T47D (cell line): ENCODE measurements around the gene KIF2B.

Experiments used
- DNase-seq, 2 experiments: peaks; one replicate each; pipeline versions ENCODE4 v3.0.0 to v3.0.0-alpha.2; 2011 to 2012; ENCODE audit warnings: low read depth in 1 of 2, low spot score in 1 of 2
- JUND ChIP-seq: IDR thresholded peaks from 2 replicates; pipeline ENCODE4 v1.6.1; 2012; ENCODE audit warnings: low read depth
- in situ Hi-C: cut with HindIII; loops from 2 replicates; pipeline ENCODE4 v1.10.0; 2016; ENCODE audit warnings: low sequenced_read_pairs, low pct_unique_long_range_greater_than_20kb

Gene KIF2B, protein sequence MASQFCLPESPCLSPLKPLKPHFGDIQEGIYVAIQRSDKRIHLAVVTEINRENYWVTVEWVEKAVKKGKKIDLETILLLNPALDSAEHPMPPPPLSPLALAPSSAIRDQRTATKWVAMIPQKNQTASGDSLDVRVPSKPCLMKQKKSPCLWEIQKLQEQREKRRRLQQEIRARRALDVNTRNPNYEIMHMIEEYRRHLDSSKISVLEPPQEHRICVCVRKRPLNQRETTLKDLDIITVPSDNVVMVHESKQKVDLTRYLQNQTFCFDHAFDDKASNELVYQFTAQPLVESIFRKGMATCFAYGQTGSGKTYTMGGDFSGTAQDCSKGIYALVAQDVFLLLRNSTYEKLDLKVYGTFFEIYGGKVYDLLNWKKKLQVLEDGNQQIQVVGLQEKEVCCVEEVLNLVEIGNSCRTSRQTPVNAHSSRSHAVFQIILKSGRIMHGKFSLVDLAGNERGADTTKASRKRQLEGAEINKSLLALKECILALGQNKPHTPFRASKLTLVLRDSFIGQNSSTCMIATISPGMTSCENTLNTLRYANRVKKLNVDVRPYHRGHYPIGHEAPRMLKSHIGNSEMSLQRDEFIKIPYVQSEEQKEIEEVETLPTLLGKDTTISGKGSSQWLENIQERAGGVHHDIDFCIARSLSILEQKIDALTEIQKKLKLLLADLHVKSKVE

DNA sequence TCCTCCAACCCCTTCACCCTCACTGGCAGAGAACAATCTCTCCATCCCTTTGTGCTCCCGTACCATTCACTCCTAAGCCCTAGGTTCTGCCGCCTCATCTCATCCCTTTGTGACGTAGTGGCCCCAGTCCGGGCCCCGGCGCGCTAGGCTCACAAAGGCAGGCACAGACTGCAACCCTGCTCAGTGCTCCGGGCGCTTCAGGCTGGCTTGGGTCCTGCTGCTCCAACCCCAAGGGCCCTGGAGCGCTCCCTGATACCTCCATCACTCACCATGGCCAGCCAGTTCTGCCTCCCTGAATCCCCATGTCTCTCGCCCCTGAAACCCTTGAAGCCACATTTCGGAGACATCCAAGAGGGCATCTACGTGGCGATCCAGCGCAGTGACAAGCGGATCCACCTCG lies at the start of gene KIF2B:
Gene KIF2B, plus strand, starts transcription at position 164 of the 400 bp plus-strand sequence. Its CDS starts 107 bp downstream, at position 271.
- DNase-seq = no peak
- TF ChIP-seq JUND = no peak
- in situ Hi-C loops = no loop called here

- DNase-seq = no peak
- in situ Hi-C loops = no loop called here
- no peak for TF ChIP-seq JUND
Observed at GRCh38 chr17:53780320-53780719, 42.4 kb upstream of the KIF2B start.

- in situ Hi-C loops = no loop called here
- TF ChIP-seq JUND = no peak
Observed at GRCh38 chr17:53791551-53791950, 31.2 kb upstream of the KIF2B start.

GRCh38 chr17:53792451-53792850 lies 30.3 kb upstream of the KIF2B start:
- in situ Hi-C loops = no loop called here
- DNase-seq = no peak
- no peak for TF ChIP-seq JUND

More at GRCh38 chr17:53791551-53791950, 31.2 kb upstream of the KIF2B start:
- DNase-seq = no peak

DNA sequence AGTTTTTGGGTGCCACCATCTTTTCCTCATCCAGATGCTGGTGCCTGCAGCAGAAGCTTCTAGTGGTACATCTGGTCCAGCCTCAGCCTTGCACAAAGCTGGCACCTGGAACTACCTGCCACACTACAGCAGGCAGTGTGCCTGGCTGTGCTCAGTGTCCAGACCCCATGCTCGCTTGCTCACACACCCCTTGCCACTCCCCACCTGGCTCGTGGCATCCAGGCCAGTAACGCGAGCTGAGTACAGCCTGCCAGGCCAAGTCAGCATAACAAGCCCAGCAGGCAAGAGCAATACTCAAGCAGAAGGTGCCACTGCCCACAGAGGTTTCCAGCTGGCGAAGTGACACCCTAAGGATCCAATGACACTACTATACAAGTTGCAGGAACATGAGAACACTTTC lies 29.7 kb upstream of the KIF2B start:
- DNase-seq = no peak
- in situ Hi-C loops = no loop called here
- TF ChIP-seq JUND = no peak

DNA sequence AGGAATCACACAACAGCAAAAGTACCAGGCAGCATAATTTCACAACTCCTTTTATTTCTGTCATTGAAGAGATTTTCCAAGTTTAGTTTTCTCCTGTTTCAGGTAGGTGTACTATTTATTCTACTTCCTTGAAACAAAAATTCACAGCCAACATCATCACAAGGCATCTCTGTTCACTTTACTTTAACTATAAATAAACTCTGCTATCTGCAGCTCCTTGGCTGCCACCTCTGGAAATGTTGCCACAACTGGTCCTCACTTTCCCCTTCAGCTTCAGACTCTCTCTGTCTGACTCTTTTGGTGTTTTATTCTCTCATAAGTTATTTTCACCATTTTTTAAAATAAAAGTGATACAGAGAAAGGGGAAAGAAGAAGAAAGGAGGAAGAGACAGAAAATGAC lies 27.9 kb upstream of the KIF2B start:
- in situ Hi-C loops = no loop called here
- DNase-seq = no peak
- TF ChIP-seq JUND = no peak

GRCh38 chr17:53796642-53797041 lies 26.1 kb upstream of the KIF2B start:
- in situ Hi-C loops = no loop called here
- no peak for TF ChIP-seq JUND
- DNase-seq = no peak

DNA sequence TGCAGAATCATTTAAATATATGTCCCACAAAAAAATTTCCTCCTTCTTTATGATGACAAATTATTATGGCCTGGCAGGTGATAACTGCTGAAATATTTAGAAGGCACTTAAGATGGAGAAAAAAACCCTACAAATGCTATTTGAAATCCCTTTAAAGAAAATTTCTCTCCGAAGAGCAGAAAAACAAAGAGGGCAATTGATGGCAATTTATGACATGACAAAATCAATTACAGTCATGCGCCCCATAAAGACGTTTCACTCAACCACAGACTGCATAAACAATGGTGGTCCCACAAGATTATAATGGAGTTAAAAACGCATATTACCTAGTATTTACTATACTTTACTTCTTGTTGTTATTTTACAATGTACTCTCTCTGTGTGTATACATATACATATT lies 25.2 kb upstream of the KIF2B start:
- no peak for DNase-seq
- TF ChIP-seq JUND = no peak
- in situ Hi-C loops = no loop called here

DNA sequence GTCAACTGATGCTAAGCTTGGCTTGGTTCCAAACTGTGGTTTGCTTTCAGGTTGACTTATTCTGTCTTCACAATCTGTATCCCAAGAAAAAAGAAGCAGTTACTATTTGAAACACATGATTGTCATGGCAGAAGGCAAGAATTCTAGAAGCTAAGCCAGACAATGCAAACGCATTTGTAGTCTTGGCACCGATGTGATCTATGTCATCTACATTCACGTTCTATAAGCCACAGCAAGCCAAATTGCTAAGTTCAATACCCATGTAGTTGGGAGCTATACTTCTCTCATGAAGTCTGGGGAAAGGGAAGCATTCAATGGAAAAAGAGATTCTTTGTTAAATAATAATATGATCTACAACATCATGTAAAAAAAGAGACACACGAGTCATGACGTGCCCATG lies 18.3 kb upstream of the KIF2B start:
- in situ Hi-C loops = no loop called here
- no peak for TF ChIP-seq JUND
- DNase-seq = no peak

- no peak for DNase-seq
- no peak for TF ChIP-seq JUND
- in situ Hi-C loops = no loop called here
Observed at GRCh38 chr17:53806473-53806872, 16.3 kb upstream of the KIF2B start.

DNA sequence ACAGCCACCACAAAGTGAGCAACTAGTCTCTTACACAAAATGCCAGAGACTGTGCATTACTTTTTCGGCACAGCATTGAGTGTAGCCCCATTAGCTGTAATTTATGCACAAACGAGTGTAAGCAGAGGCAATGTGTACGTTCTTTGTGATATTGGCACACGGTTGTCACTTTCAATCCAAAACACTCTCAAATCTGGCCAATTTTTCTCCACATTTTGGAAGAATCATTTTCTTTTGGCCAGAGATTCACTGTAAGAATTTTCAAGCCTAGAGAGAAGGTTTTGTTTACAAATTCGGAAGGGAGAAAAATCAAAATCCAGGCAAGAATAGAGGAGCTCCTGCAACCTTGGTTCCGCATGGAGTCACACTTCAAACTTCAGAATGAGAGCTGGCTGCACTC lies 15.4 kb upstream of the KIF2B start:
- DNase-seq = no peak
- in situ Hi-C loops = no loop called here
- no peak for TF ChIP-seq JUND

- no peak for DNase-seq
- in situ Hi-C loops = no loop called here
- no peak for TF ChIP-seq JUND
Observed at GRCh38 chr17:53818271-53818670, 4.5 kb upstream of the KIF2B start.

DNA sequence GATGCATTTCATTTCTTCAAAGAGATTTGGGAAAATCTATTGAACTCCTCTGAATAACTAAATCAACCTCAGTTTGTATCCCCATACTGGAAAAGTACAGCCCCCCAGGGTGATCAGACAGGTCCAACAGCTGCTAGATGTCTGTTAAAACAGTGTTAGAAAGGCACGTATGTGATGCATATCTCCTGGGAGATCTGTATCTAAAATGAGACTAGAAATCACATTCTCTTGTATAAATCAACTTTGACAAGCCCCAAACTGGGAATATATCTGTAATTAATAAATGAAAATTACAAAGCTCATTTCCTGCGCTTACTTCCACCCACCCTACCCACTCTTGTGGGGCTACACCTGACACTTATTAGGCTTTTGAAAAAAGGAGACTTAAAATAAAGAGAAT lies 3.8 kb upstream of the KIF2B start:
- in situ Hi-C loops = no loop called here
- no peak for DNase-seq
- no peak for TF ChIP-seq JUND
